Fibroblast of lung (primary cell): ENCODE measurements around the gene HAUS1. TPM values are rescaled to one million over a fixed set of nuclear protein-coding genes. Genes with fewer than 3 reads are reported as not detected.

Experiments used
- DNase-seq, 2 donors: peaks; one replicate each; pipeline versions ENCODE4 v3.0.0 to v3.0.0-alpha.2; 2010; ENCODE audit warnings: low read depth in 2 of 2
- H2AFZ ChIP-seq: 2 replicates; pipeline ENCODE4 v1.5.1; 2012; ENCODE audit warnings: low read length, control low read depth, inconsistent platforms
- H3K27ac ChIP-seq: 2 replicates; pipeline ENCODE4 v1.5.1; 2011; ENCODE audit warnings: low read length, control low read depth; ENCODE audit not compliant: insufficient read depth
- H3K27me3 ChIP-seq: 2 replicates; pipeline ENCODE4 v1.5.1; 2011; ENCODE audit warnings: mild to moderate bottlenecking, low read length; ENCODE audit not compliant: control insufficient read depth, insufficient read depth
- H3K36me3 ChIP-seq: 2 replicates; pipeline ENCODE4 v1.5.1; 2011; ENCODE audit warnings: low read length; ENCODE audit not compliant: control insufficient read depth, insufficient read depth
- H3K4me1 ChIP-seq: 2 replicates; pipeline ENCODE4 v1.5.1; 2011; ENCODE audit warnings: low read length; ENCODE audit not compliant: control insufficient read depth, insufficient read depth; ENCODE audit errors: extremely low read depth
- H3K4me2 ChIP-seq: 2 replicates; pipeline ENCODE4 v1.5.1; 2011; ENCODE audit warnings: low read length, control low read depth; ENCODE audit not compliant: insufficient read depth; ENCODE audit errors: extremely low read depth
- H3K4me3 ChIP-seq, 4 experiments: fragments of 200-600 bp in 1 of 4; sonication (generic) in 1 of 4; replicated peaks in 1 of 4; 2 replicates each; pipeline ENCODE4 v1.5.1; 2011 to 2016; ENCODE audit warnings: low read length in 4 of 4, low read depth in 3 of 4, mild to moderate bottlenecking in 3 of 4, control low read depth in 2 of 4, inconsistent platforms in 1 of 4, mixed read lengths in 1 of 4; ENCODE audit not compliant: insufficient read depth in 1 of 4; ENCODE audit errors: control extremely low read depth in 1 of 4
- H3K79me2 ChIP-seq: 2 replicates; pipeline ENCODE4 v1.5.1; 2012; ENCODE audit warnings: mild to moderate bottlenecking, low read length, inconsistent platforms; ENCODE audit not compliant: control insufficient read depth, insufficient read depth
- H3K9ac ChIP-seq: 2 replicates; pipeline ENCODE4 v1.5.1; 2011; ENCODE audit warnings: mild to moderate bottlenecking, low read length, control low read depth; ENCODE audit not compliant: insufficient read depth
- H3K9me3 ChIP-seq: 2 replicates; pipeline ENCODE4 v1.5.1; 2012; ENCODE audit warnings: low read depth, low read length; ENCODE audit not compliant: control insufficient read depth, insufficient read depth
- H4K20me1 ChIP-seq: 2 replicates; pipeline ENCODE4 v1.5.1; 2011; ENCODE audit warnings: low read length; ENCODE audit not compliant: control insufficient read depth, insufficient read depth; ENCODE audit errors: extremely low read depth
- CTCF ChIP-seq, 2 donors: IDR thresholded peaks in 1 of 2; conservative IDR thresholded peaks in 1 of 2; 1 replicate in 1 of 2; 2 replicates in 1 of 2; pipeline ENCODE4 v1.5.1; 2011 to 2012; ENCODE audit warnings: low read length in 2 of 2, control low read depth in 1 of 2, inconsistent platforms in 1 of 2, low read depth in 1 of 2, mild to moderate bottlenecking in 1 of 2
- EZH2 ChIP-seq: IDR thresholded peaks from 2 replicates; pipeline ENCODE4 v1.5.1; 2012; ENCODE audit warnings: low read length, control low read depth, mild to moderate bottlenecking; ENCODE audit errors: missing control alignments
- polyA plus RNA-seq, 2 donors: library from polyadenylated mRNA; depleted of rRNA in 1 of 2; stranded (reverse) in 1 of 2; unstranded in 1 of 2; fragments of >200 nt; gene quantifications; 2 replicates each; pipeline ENCODE4 v1.2.1, GENCODE V29; 2011 to 2012; ENCODE audit warnings: missing spikeins in 1 of 2
- total RNA-seq: library from RNA; depleted of rRNA; stranded (reverse); fragments of >200 nt; gene quantifications from 2 replicates; pipeline ENCODE4 v1.2.1, GENCODE V29; 2014

Gene HAUS1
- total and polyA plus RNA-seq, 2 donors (not counting 1 experiment from before 2014, with no cell fraction given) = 25.4 to 52.8 TPM

- no peaks in the 10 kb centered on the region for H3K27me3 ChIP-seq
- DNase-seq = no peak
- H3K9me3 ChIP-seq = no peaks in the 10 kb centered on the region
- H3K27ac ChIP-seq = no peak overlapping the region
- H3K79me2 ChIP-seq = no peaks in the 10 kb centered on the region
- TF ChIP-seq CTCF (conservative IDR thresholded peaks at IDR 0.05 in 1 of 2, IDR thresholded peaks at IDR 0.05 in 1 of 2; ENCODE audit: low read depth in 1 of 2, low read length in 2 of 2) (no peak), EZH2 (no peak)
- no peak overlapping the region for H3K9ac ChIP-seq
- H3K4me3 ChIP-seq = no peak overlapping the region
- H4K20me1 ChIP-seq = no peaks in the 10 kb centered on the region
- H2AFZ ChIP-seq = no peak overlapping the region
- no peaks in the 10 kb centered on the region for H3K36me3 ChIP-seq
- no peak overlapping the region for H3K4me2 ChIP-seq
- no peaks in the 10 kb centered on the region for H3K4me1 ChIP-seq
Measured at GRCh38 chr18:46055838-46056230, 48.4 kb upstream of the HAUS1 start.

- TF ChIP-seq CTCF (conservative IDR thresholded peaks at IDR 0.05 in 1 of 2, IDR thresholded peaks at IDR 0.05 in 1 of 2; ENCODE audit: low read depth in 1 of 2, low read length in 2 of 2) (no peak), EZH2 (no peak)
- H3K36me3 ChIP-seq = no peaks in the 10 kb centered on the region
- H3K9me3 ChIP-seq = no peaks in the 10 kb centered on the region
- H3K4me1 ChIP-seq = no peaks in the 10 kb centered on the region
- no peaks in the 10 kb centered on the region for H3K79me2 ChIP-seq
- H2AFZ ChIP-seq = no peak overlapping the region
- H3K9ac ChIP-seq = no peak overlapping the region
- DNase-seq = no peak
- H3K4me2 ChIP-seq = no peak overlapping the region
- no peak overlapping the region for H3K27ac ChIP-seq
- no peaks in the 10 kb centered on the region for H3K27me3 ChIP-seq
- H3K4me3 ChIP-seq = no peak overlapping the region
- H4K20me1 ChIP-seq = no peaks in the 10 kb centered on the region
Measured at GRCh38 chr18:46060359-46060841, 43.8 kb upstream of the HAUS1 start.

GRCh38 chr18:46061387-46061786 is 42.8 kb upstream of the HAUS1 start:
- H3K27me3 ChIP-seq = no peaks in the 10 kb centered on the region
- H3K9ac ChIP-seq = no peak overlapping the region
- no peak for DNase-seq
- no peaks in the 10 kb centered on the region for H4K20me1 ChIP-seq
- H3K4me2 ChIP-seq = no peak overlapping the region
- TF ChIP-seq CTCF (conservative IDR thresholded peaks at IDR 0.05 in 1 of 2, IDR thresholded peaks at IDR 0.05 in 1 of 2; ENCODE audit: low read depth in 1 of 2, low read length in 2 of 2) (no peak), EZH2 (no peak)
- H3K4me1 ChIP-seq = no peaks in the 10 kb centered on the region
- H3K9me3 ChIP-seq = no peaks in the 10 kb centered on the region
- H3K4me3 ChIP-seq = no peak overlapping the region
- H3K27ac ChIP-seq = no peak overlapping the region
- H2AFZ ChIP-seq = no peak overlapping the region
- no peaks in the 10 kb centered on the region for H3K79me2 ChIP-seq
- no peaks in the 10 kb centered on the region for H3K36me3 ChIP-seq
